Neural crest cell (in vitro differentiated cells): ENCODE data around the gene SLC6A13. TPM values are rescaled to one million over a fixed set of nuclear protein-coding genes. Genes with fewer than 3 reads are reported as not detected.

Source experiments
- DNase-seq: peaks from one replicate; pipeline ENCODE4 v3.0.0; 2021; ENCODE audit warnings: low read depth, mixed read lengths, low spot score
- H3K27ac Mint-ChIP-seq: one replicate; pipeline ENCODE4 v1.8.0; 2021; ENCODE audit warnings: mild to moderate bottlenecking, mixed read lengths; ENCODE audit not compliant: unreplicated experiment
- H3K27me3 Mint-ChIP-seq: 2 replicates; pipeline ENCODE4 v1.8.0; 2021; ENCODE audit warnings: low read depth, mild to moderate bottlenecking, mixed read lengths
- H3K36me3 Mint-ChIP-seq: 2 replicates; pipeline ENCODE4 v1.8.0; 2021; ENCODE audit warnings: low read depth, mild to moderate bottlenecking, mixed read lengths
- H3K4me1 Mint-ChIP-seq: 2 replicates; pipeline ENCODE4 v1.8.0; 2021; ENCODE audit warnings: mixed read lengths
- H3K4me3 Mint-ChIP-seq: one replicate; pipeline ENCODE4 v1.8.0; 2021; ENCODE audit warnings: mild to moderate bottlenecking, mixed read lengths
- H3K9me3 Mint-ChIP-seq: 2 replicates; pipeline ENCODE4 v1.8.0; 2021; ENCODE audit warnings: mixed read lengths
- total RNA-seq: library from RNA; stranded (reverse); gene quantifications from 2 replicates; pipeline ENCODE4 v1.2.1, GENCODE V29; 2021
- TF ChIP-seq, protein P1 (sequence below): fragments of 200-600 bp; sonication (generic); conservative IDR thresholded peaks from 2 replicates; pipeline ENCODE4 v1.5.0; 2021; ENCODE audit warnings: antibody characterized with exemption, mild to moderate bottlenecking

Gene SLC6A13
- total RNA-seq, 1 donor from 2014 or later = 0.30 TPM

DNA sequence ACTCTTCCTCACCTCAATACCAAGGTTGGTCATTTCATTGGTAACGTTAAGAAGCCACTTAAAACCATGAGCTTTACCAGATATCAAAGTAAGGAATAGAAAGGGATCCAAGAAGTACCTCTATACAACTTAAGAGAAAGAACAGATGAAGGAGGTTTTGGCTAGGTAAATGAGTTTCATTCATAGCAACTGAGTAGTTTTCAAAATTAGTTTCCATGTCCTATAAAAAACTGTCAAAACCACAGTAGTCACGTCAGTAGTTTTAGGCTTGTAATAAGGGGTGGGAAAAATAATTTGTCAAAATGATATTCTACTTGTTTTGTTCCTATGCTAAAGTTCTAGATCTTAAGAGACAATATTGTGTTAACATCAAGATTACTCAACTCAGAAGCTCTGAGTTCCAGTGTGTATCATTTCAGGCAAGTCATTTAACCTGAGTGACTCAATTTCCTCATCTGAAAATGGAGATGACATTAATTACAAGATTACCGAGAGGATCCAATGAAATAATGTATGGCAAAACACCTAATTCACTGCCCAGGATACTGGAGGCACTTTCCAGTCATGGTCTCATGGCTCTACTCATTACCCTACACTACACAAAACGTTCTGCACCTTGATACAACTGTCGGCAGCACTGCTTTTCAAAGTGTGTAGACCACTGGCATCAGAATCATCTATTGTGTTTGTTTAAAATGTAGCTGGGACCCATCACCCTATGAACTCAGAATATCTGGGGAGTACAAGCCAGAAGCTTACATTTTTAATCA lies 24.1 kb upstream of the SLC6A13 start:
- TF ChIP-seq, protein P1, sequence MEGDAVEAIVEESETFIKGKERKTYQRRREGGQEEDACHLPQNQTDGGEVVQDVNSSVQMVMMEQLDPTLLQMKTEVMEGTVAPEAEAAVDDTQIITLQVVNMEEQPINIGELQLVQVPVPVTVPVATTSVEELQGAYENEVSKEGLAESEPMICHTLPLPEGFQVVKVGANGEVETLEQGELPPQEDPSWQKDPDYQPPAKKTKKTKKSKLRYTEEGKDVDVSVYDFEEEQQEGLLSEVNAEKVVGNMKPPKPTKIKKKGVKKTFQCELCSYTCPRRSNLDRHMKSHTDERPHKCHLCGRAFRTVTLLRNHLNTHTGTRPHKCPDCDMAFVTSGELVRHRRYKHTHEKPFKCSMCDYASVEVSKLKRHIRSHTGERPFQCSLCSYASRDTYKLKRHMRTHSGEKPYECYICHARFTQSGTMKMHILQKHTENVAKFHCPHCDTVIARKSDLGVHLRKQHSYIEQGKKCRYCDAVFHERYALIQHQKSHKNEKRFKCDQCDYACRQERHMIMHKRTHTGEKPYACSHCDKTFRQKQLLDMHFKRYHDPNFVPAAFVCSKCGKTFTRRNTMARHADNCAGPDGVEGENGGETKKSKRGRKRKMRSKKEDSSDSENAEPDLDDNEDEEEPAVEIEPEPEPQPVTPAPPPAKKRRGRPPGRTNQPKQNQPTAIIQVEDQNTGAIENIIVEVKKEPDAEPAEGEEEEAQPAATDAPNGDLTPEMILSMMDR = no peak
- Mint-ChIP-seq H3K9me3 (no peaks in the 10 kb centered on the region), H3K27me3 (no peaks in the 10 kb centered on the region), H3K4me1 (no peaks in the 10 kb centered on the region), H3K36me3 (peaks cover 17% of the 10 kb centered on the region), H3K27ac (no peak overlapping the region), H3K4me3 (no peak overlapping the region)
- no peak for DNase-seq

DNA sequence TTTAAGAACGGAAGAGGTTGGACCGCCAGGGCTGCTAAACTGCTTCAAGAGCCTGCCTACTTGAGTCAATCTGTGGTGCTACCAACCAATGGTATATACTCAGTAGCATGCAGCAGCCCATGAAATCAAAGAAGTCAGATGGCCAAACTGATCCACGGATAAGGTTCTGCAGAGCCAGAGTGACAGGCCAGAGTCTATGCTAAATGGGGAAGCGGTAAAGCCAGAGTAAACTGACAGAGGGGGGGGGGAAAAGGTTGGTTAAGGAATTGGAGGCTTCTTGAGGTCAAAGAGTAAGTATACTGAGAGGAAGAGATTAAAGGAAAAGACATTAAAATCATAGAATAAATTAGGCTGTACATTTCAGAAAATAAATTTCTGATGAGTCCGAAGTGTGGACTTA lies 15.4 kb upstream of the SLC6A13 start:
- no peak overlapping the region for H3K27ac Mint-ChIP-seq
- no peak overlapping the region for H3K4me3 Mint-ChIP-seq
- H3K4me1 Mint-ChIP-seq = no peaks in the 10 kb centered on the region
- H3K36me3 Mint-ChIP-seq = peaks cover 12% of the 10 kb centered on the region
- no peaks in the 10 kb centered on the region for H3K27me3 Mint-ChIP-seq
- DNase-seq = no peak
- TF ChIP-seq, protein P1 = no peak
- H3K9me3 Mint-ChIP-seq = no peaks in the 10 kb centered on the region

DNA sequence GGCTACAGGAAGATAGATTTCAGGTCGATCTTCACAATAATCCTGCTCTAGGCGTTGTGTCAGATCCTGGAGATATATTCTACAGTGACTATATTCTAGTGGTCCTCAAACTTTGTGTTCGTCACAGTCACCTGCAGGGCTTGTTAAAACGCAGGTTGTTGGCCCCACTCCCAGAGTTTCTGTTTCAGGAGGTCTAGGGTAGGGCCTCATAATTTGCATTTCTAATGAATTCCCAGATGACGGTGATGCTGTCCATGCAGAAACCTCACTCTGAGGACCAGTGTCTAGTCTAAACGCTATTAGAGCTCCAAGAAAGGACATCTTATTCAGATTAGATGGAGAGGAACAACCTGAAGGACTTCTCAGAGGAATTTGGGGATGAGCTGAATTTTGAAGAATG lies 13.2 kb upstream of the SLC6A13 start:
- Mint-ChIP-seq H3K27ac (no peak overlapping the region), H3K9me3 (no peaks in the 10 kb centered on the region), H3K4me1 (no peaks in the 10 kb centered on the region), H3K27me3 (no peaks in the 10 kb centered on the region), H3K4me3 (no peak overlapping the region), H3K36me3 (peaks cover 12% of the 10 kb centered on the region)
- TF ChIP-seq, protein P1 = no peak
- no peak for DNase-seq

DNA sequence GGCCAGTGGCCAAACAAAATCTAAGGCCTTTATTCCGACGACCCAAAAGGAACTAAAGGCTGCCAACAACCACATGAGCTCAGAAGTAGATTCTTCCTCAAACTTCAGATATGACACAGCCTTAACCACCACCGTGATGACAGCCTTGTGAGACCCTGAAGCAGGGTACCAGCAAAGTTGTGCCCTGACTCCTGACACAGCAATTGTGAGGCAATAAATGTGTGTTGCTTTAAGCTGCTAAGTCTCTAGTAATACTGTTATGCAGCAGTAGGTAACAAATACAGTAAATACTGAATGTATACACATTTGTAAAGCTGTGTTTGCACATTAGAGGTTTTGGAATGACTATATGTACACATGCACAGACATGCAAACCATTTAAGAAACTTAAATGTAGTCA lies 10.7 kb upstream of the SLC6A13 start:
- peaks cover 9% of the 10 kb centered on the region for H3K36me3 Mint-ChIP-seq
- H3K4me3 Mint-ChIP-seq = no peak overlapping the region
- TF ChIP-seq, protein P1 = no peak
- DNase-seq = no peak
- no peaks in the 10 kb centered on the region for H3K27me3 Mint-ChIP-seq
- no peaks in the 10 kb centered on the region for H3K4me1 Mint-ChIP-seq
- no peaks in the 10 kb centered on the region for H3K9me3 Mint-ChIP-seq
- H3K27ac Mint-ChIP-seq = no peak overlapping the region

DNA sequence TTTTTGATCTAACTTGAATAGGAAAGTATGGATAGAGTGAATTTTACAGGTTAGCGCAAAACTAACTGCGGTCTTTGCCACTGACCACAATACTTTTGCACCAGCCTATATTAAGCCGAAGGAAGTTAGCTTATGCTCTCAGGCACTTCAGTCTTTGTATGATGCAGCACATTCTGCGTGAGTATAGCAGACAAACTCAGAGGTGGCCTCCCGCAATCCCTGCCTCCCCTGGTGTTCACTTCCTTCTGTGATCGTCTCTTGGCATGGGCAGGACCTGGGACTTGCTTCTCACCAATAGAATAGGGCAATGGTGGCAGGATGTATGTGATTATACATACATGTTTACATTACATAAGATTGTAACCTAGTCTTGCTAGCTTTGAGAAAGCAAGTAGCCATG lies 10.3 kb upstream of the SLC6A13 start:
- Mint-ChIP-seq H3K27me3 (no peaks in the 10 kb centered on the region), H3K36me3 (peaks cover 5% of the 10 kb centered on the region), H3K4me3 (no peak overlapping the region), H3K27ac (no peak overlapping the region), H3K9me3 (no peaks in the 10 kb centered on the region), H3K4me1 (no peaks in the 10 kb centered on the region)
- DNase-seq = no peak
- TF ChIP-seq, protein P1 = no peak
